ENCODE measurements around the gene SLC22A16.
"Not testable (repeated sequence)": the region's sequence is repeated elsewhere in the genome, so short reads cannot be mapped to it uniquely, and the experiment has no call there.

Gene SLC22A16

GRCh38 chr6:110476046-110476849, at the start of gene SLC22A16:
Gene SLC22A16, minus strand, starts transcription at chr6:110476613. Its CDS starts 39 bp downstream, at chr6:110476574.
- no peak for DNase-seq

DNA sequence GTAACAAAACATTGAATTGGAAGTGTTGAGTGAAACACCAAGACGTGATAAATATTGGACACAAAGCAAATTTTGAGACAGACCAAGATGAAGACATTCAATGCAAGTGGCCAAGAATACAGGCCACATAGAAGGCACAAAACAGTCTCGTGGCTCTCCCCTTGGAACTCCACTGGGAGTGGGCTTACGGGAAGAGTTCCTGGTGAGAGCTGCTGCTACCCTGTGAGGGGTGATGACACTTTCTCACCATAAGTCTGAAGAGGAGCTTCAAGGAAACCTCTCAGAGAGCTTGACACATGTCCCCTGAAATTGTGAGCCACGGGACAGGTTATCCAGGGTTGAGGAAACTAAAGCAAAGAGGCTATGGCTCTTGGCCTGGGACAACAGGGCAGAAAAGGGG, 48.6 kb upstream of the SLC22A16 start:
- DNase-seq = no peak

GRCh38 chr6:110524305-110524704, 47.9 kb upstream of the SLC22A16 start:
- no peak for DNase-seq

DNA sequence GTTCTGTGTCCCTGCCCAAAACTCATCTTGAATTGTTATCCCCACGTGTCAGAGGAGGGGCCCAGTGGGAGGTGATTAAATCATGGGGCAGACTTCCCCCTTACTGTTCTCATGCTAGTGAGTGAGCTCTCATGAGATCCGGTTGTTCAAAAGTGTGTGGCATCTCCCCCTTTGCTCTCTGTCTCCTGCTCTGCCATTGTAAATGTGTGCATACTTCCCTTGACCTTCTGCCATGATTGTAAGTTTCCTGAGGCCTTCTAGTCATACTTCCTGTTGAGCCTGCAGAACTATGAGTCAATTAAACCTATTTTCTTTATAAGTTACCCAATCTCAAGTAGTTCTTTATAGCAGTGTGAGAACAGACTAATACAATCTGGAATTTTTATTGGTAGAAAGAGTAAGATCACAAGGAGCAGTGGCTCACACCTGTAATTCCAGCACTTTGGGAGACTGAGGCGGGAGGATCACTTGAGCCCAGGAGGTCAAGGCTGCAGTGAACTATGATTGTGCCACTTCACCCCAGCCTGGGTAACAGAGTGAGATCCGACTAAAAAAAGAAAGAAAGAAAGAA, 47.1 kb upstream of the SLC22A16 start:
- no peak for DNase-seq

DNA sequence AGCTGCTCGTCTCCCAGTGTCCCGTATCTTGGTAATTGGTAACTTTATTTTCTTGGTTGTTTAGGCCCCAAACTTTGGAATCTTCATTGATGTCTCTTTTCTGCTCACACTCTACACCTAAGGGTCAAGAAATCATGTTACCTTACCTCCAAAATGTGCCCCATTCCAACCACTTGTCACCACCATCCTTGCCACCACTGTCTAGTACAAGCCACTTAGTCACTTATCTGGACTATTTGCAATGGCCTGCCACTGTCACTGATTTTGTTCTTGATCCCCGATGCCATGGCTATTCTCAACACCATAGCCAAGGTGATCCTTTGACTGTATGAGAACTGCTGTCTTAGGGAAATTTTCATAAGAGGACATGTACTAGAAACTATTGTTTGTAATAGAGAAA, 46.0 kb upstream of the SLC22A16 start:
- no peak for DNase-seq

DNA sequence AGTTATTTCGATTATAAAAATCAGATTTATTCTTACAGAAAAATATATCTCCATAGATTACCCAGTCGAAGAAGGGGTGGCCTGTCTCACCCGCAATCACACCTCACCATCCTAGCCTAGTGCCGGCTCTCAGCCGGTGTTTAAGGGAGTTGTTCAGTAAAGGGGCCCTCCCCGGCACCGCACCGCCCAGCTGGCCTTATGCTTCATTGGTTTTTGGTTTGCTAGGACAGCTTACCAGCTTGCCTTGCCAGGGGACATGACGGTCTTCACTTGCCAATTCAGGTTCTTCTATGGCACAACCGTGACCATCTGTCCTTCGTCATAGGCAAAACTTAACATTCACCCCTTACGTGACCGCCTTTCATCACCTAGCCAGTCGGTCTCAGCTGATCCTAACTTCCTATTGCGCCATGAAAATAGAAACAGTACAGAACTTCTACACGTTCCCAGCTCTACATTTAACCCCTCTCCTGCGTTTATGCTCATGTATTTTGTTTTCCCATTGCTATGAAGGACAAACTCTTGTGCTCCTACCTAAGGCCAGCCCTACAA, 44.7 kb upstream of the SLC22A16 start:
- no peak for DNase-seq

DNA sequence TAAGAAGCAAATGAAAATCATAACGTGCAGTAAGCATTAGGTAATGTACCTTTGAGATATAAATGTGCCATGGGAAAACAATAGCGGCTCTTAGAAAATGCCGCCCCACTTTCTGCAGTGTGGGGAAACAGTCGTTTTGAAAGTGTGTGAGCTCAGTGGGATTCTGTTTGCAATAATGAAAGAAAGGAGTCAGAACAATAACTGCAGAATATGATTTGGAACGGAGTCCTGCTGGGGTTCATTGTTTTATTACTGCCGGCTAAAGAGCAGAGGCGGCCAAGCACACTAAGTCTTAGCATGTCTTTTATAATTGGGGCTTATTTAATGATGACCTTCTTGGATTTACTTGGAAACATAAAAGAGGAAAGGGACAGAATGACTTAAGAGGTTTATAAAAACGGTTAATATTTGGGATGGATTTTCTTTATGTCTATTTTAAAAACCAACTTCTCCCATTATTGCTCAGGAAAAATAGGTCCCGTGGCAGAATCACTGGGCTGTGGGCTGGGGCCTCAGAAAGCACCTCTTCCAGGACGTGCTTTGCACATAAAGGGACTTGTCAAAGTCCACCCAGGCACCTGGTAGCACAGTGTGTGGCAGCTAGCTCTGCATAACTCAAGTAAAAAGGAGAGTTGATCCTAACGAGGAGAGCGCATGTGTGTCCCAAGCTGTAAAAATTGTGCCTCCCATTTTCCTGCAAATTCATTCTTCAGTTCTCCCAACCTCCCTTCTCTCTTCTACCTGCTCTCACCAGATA, 44.0 kb upstream of the SLC22A16 start:
- DNase-seq = no peak

DNA sequence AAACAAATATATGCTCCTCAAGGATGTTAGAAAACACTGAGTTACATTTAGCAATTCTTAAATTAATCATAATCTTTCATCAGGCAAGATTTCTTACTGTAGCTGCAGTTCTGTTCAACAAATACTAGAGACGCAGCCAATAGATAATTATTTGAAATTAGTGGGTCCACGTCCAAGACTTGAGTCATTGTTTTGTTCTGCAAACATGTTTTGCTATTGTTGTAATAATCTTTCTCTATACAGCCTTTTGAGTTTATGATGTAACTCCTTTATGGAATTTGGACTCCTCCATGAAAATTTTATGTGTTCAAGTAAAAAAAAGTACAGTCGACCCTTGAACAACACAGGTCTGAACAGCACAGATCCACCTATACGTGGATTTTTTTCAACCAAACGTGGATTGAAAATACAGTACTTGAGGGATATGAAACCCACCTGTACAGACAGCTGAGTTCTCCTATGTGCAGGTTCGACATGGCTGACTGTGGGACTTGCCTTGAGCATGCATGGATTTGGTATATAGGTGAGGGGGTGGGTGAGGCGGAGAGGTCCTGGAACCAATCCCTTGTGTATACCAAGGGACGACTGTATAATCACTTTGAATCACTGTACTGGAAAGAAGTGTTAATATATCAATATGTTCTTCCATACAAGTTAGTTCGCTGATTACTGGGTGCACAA, 41.3 kb upstream of the SLC22A16 start:
- no peak for DNase-seq

DNA sequence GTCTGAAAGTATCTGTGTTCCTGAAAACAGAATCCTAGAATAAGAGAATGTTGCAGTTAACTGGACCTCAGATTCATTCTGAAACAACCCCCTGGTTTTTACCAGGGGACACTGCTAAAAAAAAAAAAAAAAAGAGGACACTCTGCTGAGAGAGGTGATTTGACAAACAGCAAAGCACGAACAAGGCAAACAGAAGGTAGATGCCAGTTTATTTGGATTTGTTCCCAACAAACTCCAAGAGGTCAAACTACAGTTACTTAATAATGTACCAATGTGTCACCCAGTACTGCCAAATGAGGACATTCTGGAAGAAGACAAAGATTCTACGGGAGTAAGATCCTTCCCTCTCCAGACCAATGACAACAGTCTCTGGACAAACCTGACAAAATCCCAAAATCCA, 40.6 kb upstream of the SLC22A16 start:
- DNase-seq = no peak

GRCh38 chr6:110514818-110515217, 38.4 kb upstream of the SLC22A16 start:
- no peak for DNase-seq

DNA sequence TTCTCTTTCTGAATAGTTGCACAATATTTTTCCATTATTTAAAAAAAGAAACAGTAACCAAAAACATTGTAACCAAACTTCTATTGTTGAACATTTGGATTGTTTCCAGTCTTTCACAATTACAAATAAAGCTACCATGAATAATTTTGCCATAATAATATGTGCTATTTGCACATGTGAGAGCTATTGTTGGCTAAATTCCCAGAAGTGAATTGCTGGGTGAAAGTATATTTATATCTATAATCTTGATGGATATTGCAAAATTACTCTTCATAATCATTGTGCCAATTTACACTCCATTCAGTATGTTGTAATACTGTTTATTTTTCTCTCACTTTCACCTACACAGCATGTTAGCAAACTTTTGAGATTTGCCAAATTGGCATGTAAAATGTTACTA, 36.6 kb upstream of the SLC22A16 start:
- no peak for DNase-seq

DNA sequence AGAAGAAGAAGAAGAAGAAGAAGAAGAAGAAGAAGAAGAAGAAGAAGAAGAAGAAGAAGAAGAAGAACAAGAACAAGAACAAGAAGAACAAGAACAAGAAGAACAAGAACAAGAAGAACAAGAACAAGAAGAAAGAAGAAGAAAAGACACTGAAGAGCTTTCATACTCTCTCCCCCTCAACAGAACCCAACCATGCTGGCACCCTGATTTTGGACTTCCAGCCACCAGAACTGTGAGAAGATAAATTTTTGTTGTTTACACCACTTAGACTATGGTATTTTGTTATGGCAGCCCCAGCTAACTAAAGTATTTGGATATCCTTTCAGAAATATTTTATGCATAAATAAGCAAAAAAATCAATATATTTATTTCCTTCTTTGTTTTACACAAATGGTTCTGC, 36.1 kb upstream of the SLC22A16 start:
- DNase-seq = not testable (repeated sequence)

GRCh38 chr6:110511401-110511800, 35.0 kb upstream of the SLC22A16 start:
- DNase-seq = no peak

DNA sequence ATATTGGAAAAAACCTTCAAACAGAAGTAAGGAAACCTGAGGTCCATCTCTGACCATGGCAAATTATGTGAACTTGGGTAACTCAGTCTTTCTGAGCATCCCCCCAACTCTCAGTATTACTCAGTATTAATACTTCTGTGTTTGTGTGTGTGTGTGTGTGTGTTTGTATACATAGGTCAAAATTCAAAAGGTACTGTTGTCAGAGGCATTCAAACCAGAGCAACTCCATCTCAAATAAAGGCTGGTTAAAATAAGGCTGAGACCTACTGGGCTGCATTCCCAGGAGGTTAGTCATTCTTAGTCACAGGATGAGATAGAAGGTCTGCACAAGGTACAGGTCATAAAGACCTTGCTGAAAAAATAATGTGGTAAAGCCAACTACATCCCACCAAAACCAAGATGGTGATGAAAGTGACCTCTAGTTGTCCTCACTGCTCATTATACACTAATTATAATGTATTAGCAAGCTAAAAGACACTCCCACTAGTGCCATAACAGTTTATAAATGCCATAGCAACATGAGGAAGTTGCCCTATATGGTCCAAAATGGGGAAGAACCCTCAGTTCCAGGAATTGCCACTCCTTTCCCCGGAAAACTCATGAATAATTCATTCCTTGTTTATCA, 33.3 kb upstream of the SLC22A16 start:
- DNase-seq = no peak

DNA sequence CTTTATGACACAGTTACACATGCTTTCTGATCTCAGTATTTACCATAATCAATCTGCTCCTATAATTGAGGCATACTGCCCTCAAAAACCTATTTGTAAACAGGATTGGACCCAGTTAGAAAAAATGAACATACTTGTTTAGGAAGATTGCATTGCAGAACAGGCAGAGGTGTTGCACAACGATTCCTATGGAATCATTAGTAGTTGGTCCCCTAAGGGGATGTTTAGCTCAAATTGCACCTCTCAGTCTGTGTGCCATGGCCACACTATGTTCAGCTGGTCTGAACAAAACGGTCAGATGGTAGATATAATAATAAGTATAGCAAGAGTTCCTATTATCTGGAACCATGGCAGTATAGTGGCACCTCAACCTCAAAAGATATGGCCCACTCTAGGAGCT, 28.5 kb upstream of the SLC22A16 start:
- DNase-seq = not testable (repeated sequence)

- DNase-seq = no peak
Observed at GRCh38 chr6:110495949-110496348, 19.5 kb upstream of the SLC22A16 start.

- no peak for DNase-seq
Observed at GRCh38 chr6:110493253-110493800, 16.9 kb upstream of the SLC22A16 start.

- no peak for DNase-seq
Observed at GRCh38 chr6:110492584-110492983, 16.2 kb upstream of the SLC22A16 start.

DNA sequence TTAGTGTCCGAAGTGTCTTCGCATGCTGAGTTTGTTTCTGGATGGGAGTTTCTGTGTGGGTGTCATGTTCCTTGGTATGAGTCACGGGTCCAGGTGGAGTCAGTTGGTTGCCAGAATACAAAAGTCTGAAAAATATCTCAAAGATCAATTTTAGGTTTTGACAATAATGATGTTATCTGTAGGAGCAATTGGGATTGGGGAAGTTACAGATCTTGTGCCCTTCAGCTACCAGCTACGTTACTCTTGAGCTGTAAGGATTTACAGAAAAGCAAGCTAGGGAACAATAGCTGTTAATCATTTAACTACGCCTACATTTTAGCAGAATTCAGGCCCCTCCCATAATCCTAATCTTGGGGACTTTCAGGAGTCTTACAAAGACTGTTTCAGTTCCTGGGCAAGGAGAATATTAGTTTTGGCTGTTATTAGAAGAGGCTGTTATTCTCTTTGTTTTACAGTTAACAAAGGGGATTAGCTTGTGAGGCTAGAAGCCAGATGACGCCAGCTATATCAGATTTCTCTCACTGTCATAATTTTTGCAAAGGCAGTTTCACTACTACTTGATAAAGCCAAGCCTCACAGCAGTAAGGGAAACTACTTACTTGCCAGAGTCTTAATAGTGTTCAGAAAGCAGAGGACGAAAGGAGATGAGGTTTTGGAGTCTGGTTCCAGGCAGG, 15.4 kb upstream of the SLC22A16 start:
- no peak for DNase-seq

- DNase-seq = no peak
Observed at GRCh38 chr6:110491299-110491643, 14.9 kb upstream of the SLC22A16 start.

DNA sequence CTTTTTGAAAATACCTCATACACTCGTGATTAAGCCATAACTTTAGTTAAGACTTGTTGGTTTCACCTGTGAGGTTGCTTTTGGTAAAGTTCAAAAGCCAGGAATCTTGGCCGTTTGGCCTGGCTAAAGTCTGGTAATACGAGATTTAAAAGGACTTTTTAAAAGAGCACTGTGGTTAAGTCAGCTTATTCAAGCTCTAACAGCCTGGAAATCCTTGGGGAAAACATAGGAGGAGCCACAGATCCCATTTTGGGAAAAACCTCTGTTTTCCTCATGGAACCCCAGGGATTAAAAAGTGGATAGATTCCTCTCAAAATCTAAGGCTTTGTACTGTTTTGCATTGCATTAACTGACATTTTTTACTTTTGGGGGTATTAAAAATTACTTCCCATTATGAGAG, 13.7 kb upstream of the SLC22A16 start:
- DNase-seq = no peak

Data from activated naive CD4-positive, alpha-beta T cell (primary cell).